HEK293 (cell line): ENCODE data around the gene CASP8AP2.
"Not testable (repeated sequence)": the region's sequence is repeated elsewhere in the genome, so short reads cannot be mapped to it uniquely, and the experiment has no call there.

ENCODE experiments used
- KLF1 ChIP-seq: fragments of 450-650 bp; formaldehyde crosslinking; IDR thresholded peaks from 2 replicates; pipeline ENCODE4 v1.5.1; 2016; ENCODE audit warnings: missing biosample characterization, missing genetic modification characterization
- MZF1 ChIP-seq: fragments of 450-650 bp; formaldehyde crosslinking; IDR thresholded peaks from 2 replicates; pipeline ENCODE4 v1.5.1; 2017; ENCODE audit warnings: missing biosample characterization, missing genetic modification characterization, borderline replicate concordance
- ZBTB7A ChIP-seq: fragments of 450-650 bp; formaldehyde crosslinking; IDR thresholded peaks from 2 replicates; pipeline ENCODE4 v1.5.1; 2016; ENCODE audit warnings: low read depth, missing biosample characterization, missing genetic modification characterization
- ZNF184 ChIP-seq: fragments of 450-650 bp; IDR thresholded peaks from 2 replicates; pipeline ENCODE4 v1.5.1; 2018; ENCODE audit warnings: missing biosample characterization, mild to moderate bottlenecking, missing genetic modification characterization
- ZNF501 ChIP-seq: fragments of 450-650 bp; formaldehyde crosslinking; IDR thresholded peaks from 2 replicates; pipeline ENCODE4 v1.5.1; 2016; ENCODE audit warnings: missing biosample characterization, missing genetic modification characterization
- TF ChIP-seq, protein P1 (sequence below): fragments of 450-650 bp; formaldehyde crosslinking; IDR thresholded peaks from 2 replicates; pipeline ENCODE4 v1.5.1; 2016; ENCODE audit warnings: missing biosample characterization, missing genetic modification characterization

- not testable (repeated sequence) for TF ChIP-seq ZBTB7A; KLF1 (tag by site-specific recombination); ZNF501; ZNF184 (tag by site-specific recombination); MZF1 (tag by site-specific recombination)
- TF ChIP-seq, protein P1, sequence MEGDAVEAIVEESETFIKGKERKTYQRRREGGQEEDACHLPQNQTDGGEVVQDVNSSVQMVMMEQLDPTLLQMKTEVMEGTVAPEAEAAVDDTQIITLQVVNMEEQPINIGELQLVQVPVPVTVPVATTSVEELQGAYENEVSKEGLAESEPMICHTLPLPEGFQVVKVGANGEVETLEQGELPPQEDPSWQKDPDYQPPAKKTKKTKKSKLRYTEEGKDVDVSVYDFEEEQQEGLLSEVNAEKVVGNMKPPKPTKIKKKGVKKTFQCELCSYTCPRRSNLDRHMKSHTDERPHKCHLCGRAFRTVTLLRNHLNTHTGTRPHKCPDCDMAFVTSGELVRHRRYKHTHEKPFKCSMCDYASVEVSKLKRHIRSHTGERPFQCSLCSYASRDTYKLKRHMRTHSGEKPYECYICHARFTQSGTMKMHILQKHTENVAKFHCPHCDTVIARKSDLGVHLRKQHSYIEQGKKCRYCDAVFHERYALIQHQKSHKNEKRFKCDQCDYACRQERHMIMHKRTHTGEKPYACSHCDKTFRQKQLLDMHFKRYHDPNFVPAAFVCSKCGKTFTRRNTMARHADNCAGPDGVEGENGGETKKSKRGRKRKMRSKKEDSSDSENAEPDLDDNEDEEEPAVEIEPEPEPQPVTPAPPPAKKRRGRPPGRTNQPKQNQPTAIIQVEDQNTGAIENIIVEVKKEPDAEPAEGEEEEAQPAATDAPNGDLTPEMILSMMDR (tag by site-specific recombination): not testable (repeated sequence)
These were observed 16.3 kb upstream of the CASP8AP2 start for GRCh38 chr6:89813422-89813821.
